HFFc6 (cell line): ENCODE data around the gene GDPD2. TPM values are rescaled to one million over a fixed set of nuclear protein-coding genes. Genes with fewer than 3 reads are reported as not detected.

Experiments used
- DNase-seq: peaks from one replicate; pipeline ENCODE4 v3.0.0-alpha.2; 2018
- H3K27ac Mint-ChIP-seq: 2 replicates; pipeline ENCODE4 v1.8.0; 2020; ENCODE audit warnings: mild to moderate bottlenecking, mixed read lengths
- H3K27me3 Mint-ChIP-seq: 2 replicates; pipeline ENCODE4 v1.8.0; 2021; ENCODE audit warnings: mild to moderate bottlenecking, moderate library complexity, mixed read lengths; ENCODE audit not compliant: insufficient read depth
- H3K36me3 Mint-ChIP-seq: 2 replicates; pipeline ENCODE4 v1.8.0; 2021; ENCODE audit warnings: low read depth, mixed read lengths
- H3K4me1 Mint-ChIP-seq: 2 replicates; pipeline ENCODE4 v1.8.0; 2020; ENCODE audit warnings: low read depth, mixed read lengths
- H3K4me3 Mint-ChIP-seq: 2 replicates; pipeline ENCODE4 v1.8.0; 2020; ENCODE audit warnings: mild to moderate bottlenecking, moderate library complexity, mixed read lengths
- H3K9me3 Mint-ChIP-seq: 2 replicates; pipeline ENCODE4 v1.8.0; 2020; ENCODE audit warnings: mild to moderate bottlenecking, mixed read lengths
- total RNA-seq, 6 experiments: library from RNA; stranded (reverse); fragmentation: NEBNext Ultra II Directional; extraction: Animal tissue kit (Norgen Biotek cat#: 25700); gene quantifications; 2 replicates in 1 of 6; 3 replicates in 5 of 6; pipeline ENCODE4 v1.2.3, GENCODE V29; 2021
- TF ChIP-seq, protein P1 (sequence below): fragments of 200-600 bp; sonication (generic); IDR thresholded peaks from 2 replicates; pipeline ENCODE4 v1.5.0; 2021; ENCODE audit warnings: antibody characterized with exemption, mild to moderate bottlenecking

GDPD2 gene
- total RNA-seq, 6 experiments from 2014 or later: not detected

- Mint-ChIP-seq H3K4me3 (peak overlapping the region; percentile 92), H3K36me3 (peaks cover 10% of the 10 kb centered on the region; the same call in 1 of the 2 replicates), H3K9me3 (no peaks in the 10 kb centered on the region), H3K27me3 (no peaks in the 10 kb centered on the region), H3K27ac (peak overlapping the region; percentile 91), H3K4me1 (peaks cover 39% of the 10 kb centered on the region)
- TF ChIP-seq, protein P1, sequence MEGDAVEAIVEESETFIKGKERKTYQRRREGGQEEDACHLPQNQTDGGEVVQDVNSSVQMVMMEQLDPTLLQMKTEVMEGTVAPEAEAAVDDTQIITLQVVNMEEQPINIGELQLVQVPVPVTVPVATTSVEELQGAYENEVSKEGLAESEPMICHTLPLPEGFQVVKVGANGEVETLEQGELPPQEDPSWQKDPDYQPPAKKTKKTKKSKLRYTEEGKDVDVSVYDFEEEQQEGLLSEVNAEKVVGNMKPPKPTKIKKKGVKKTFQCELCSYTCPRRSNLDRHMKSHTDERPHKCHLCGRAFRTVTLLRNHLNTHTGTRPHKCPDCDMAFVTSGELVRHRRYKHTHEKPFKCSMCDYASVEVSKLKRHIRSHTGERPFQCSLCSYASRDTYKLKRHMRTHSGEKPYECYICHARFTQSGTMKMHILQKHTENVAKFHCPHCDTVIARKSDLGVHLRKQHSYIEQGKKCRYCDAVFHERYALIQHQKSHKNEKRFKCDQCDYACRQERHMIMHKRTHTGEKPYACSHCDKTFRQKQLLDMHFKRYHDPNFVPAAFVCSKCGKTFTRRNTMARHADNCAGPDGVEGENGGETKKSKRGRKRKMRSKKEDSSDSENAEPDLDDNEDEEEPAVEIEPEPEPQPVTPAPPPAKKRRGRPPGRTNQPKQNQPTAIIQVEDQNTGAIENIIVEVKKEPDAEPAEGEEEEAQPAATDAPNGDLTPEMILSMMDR: no peak
- DNase-seq: peak; percentile 67
Observed at GRCh38 chrX:70434352-70434866, 11.3 kb downstream of the GDPD2 start.

- Mint-ChIP-seq H3K9me3 (no peaks in the 10 kb centered on the region), H3K4me3 (peak overlapping the region; percentile 92), H3K27ac (peak overlapping the region; percentile 83), H3K27me3 (no peaks in the 10 kb centered on the region), H3K4me1 (peaks cover 41% of the 10 kb centered on the region), H3K36me3 (peaks cover 10% of the 10 kb centered on the region; the same call in 1 of the 2 replicates)
- TF ChIP-seq, protein P1: no peak
- peak; percentile 68 for DNase-seq
Observed at GRCh38 chrX:70434914-70435586, 11.9 kb downstream of the GDPD2 start.

GRCh38 chrX:70436343-70436742 lies 13.2 kb downstream of the GDPD2 start:
- H3K27ac Mint-ChIP-seq: peak overlapping the region; percentile 58; the same call in 1 of the 2 replicates
- no peaks in the 10 kb centered on the region; the same call in 1 of the 2 replicates for H3K27me3 Mint-ChIP-seq
- TF ChIP-seq, protein P1: peak; percentile 34; the same call in 1 of the 2 replicates
- H3K9me3 Mint-ChIP-seq: no peaks in the 10 kb centered on the region
- no peak for DNase-seq
- peaks cover 10% of the 10 kb centered on the region; the same call in 1 of the 2 replicates for H3K36me3 Mint-ChIP-seq
- H3K4me3 Mint-ChIP-seq: no peak overlapping the region
- H3K4me1 Mint-ChIP-seq: peaks cover 41% of the 10 kb centered on the region

DNA sequence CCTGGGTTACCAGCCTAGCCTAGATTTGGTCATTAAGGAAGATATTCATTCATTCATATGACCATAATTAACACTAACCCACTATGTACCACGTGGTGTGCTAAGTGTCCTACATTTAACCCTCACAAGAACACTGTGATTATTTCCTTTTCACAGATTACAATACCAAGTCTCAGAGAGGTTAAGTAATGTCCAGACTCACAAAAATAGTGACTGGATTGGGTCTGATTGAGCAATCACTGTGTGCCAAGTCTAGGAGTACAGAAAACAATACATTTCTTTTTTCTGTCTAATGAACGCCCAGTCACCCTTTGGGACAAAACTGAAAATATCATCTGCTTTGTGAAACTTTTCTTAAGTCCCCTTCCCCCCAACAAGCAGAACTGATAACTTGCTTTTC lies 13.9 kb downstream of the GDPD2 start:
- H3K4me3 Mint-ChIP-seq: no peak overlapping the region
- no peaks in the 10 kb centered on the region; the same call in 1 of the 2 replicates for H3K27me3 Mint-ChIP-seq
- no peak for DNase-seq
- H3K9me3 Mint-ChIP-seq: no peaks in the 10 kb centered on the region
- H3K27ac Mint-ChIP-seq: no peak overlapping the region
- TF ChIP-seq, protein P1: no peak
- peaks cover 10% of the 10 kb centered on the region; the same call in 1 of the 2 replicates for H3K36me3 Mint-ChIP-seq
- peaks cover 41% of the 10 kb centered on the region for H3K4me1 Mint-ChIP-seq

- Mint-ChIP-seq H3K4me1 (peaks cover 39% of the 10 kb centered on the region), H3K9me3 (no peaks in the 10 kb centered on the region)
Observed at GRCh38 chrX:70437921-70438665, 15.0 kb downstream of the GDPD2 start.

More at GRCh38 chrX:70437921-70438665, 15.0 kb downstream of the GDPD2 start:
- Mint-ChIP-seq H3K4me3 (no peak overlapping the region), H3K27me3 (no peaks in the 10 kb centered on the region; the same call in 1 of the 2 replicates), H3K36me3 (peaks cover 10% of the 10 kb centered on the region; the same call in 1 of the 2 replicates), H3K27ac (no peak overlapping the region)
- TF ChIP-seq, protein P1: no peak
- DNase-seq: no peak
